ENCODE results near the gene SIPA1L3. TPM values are rescaled to one million over a fixed set of nuclear protein-coding genes. Genes with fewer than 3 reads are reported as not detected.
A peak's percentile ranks its signal among the peaks of the same experiment; 100 is the strongest.

SIPA1L3 gene
- total RNA-seq, 4 donors from 2014 or later, result 11.1 to 25.3 (median 14.5) TPM

GRCh38 chr19:38231918-38232317, 324.9 kb downstream of the SIPA1L3 start:
- no peak for TF ChIP-seq CTCF (IDR thresholded peaks at IDR 0.05)
- no peak for TF ChIP-seq POLR2A (IDR thresholded peaks at IDR 0.05)
- peaks cover 15 to 32% (median 21%) of the 10 kb centered on the region in 3 donors for H3K4me1 ChIP-seq
- no peak overlapping the region for H3K27ac ChIP-seq
- peaks cover 15 to 73% (median 21%) of the 10 kb centered on the region in 4 donors for H3K27me3 ChIP-seq
- H3K36me3 ChIP-seq, result no peaks in the 10 kb centered on the region
- H3K9me3 ChIP-seq, result no peaks in the 10 kb centered on the region
- H3K4me3 ChIP-seq, result no peak overlapping the region
- intact Hi-C loops (cut with DNase I), result no loop called here
- DNase-seq, result no peak
- 85 to 88% methylated on average over 5 of the region's 7 CpGs for WGBS, 2 donors

GRCh38 chr19:38233740-38234251, 326.8 kb downstream of the SIPA1L3 start:
- no peak for DNase-seq
- intact Hi-C loops (cut with DNase I), result no loop called here

GRCh38 chr19:38234615-38235014, 327.6 kb downstream of the SIPA1L3 start:
- 89 to 94% methylated on average over 4 of the region's 4 CpGs for WGBS, 2 donors
- no peak for DNase-seq
- H3K36me3 ChIP-seq, result no peaks in the 10 kb centered on the region
- H3K27ac ChIP-seq, result no peak overlapping the region
- no peaks in the 10 kb centered on the region for H3K9me3 ChIP-seq
- no peak for TF ChIP-seq CTCF (IDR thresholded peaks at IDR 0.05)
- TF ChIP-seq POLR2A (IDR thresholded peaks at IDR 0.05), result no peak
- H3K27me3 ChIP-seq, result peaks cover 0 to 49% (median 0%) of the 10 kb centered on the region in 4 donors
- H3K4me1 ChIP-seq, result peaks cover 0 to 7% (median 2%) of the 10 kb centered on the region in 3 donors
- intact Hi-C loops (cut with DNase I), result no loop called here
- H3K4me3 ChIP-seq, result no peak overlapping the region

More at GRCh38 chr19:38233740-38234251, 326.8 kb downstream of the SIPA1L3 start:
- WGBS, 2 donors, result 13 to 60% methylated on average over 2 of the region's 7 CpGs
- Histone ChIP-seq H3K36me3 (no peaks in the 10 kb centered on the region), H3K27me3 (peaks cover 4 to 57% (median 5%) of the 10 kb centered on the region in 4 donors), H3K4me1 (peaks cover 5 to 15% (median 10%) of the 10 kb centered on the region in 3 donors), H3K27ac (no peak overlapping the region), H3K4me3 (no peak overlapping the region), H3K9me3 (no peaks in the 10 kb centered on the region)
- TF ChIP-seq CTCF (IDR thresholded peaks at IDR 0.05) (peak; percentile 52 to 86 (median 79)), POLR2A (IDR thresholded peaks at IDR 0.05) (no peak)

GRCh38 chr19:38239816-38240215, 332.8 kb downstream of the SIPA1L3 start:
- WGBS, 2 donors, result 57 to 66% methylated on average over 8 of the region's 8 CpGs
- Histone ChIP-seq H3K27me3 (peaks cover 0 to 3% (median 0%) of the 10 kb centered on the region in 4 donors), H3K9me3 (no peaks in the 10 kb centered on the region), H3K4me3 (no peak overlapping the region), H3K4me1 (peaks cover 0 to 14% (median 0%) of the 10 kb centered on the region in 3 donors), H3K36me3 (no peaks in the 10 kb centered on the region), H3K27ac (no peak overlapping the region)
- DNase-seq, result no peak
- intact Hi-C loops (cut with DNase I), result no loop called here
- TF ChIP-seq CTCF (IDR thresholded peaks at IDR 0.05), result no peak
- no peak for TF ChIP-seq POLR2A (IDR thresholded peaks at IDR 0.05)

- no peak for DNase-seq
- 52 to 59% methylated on average over 10 to 15 of the region's 15 CpGs for WGBS, 2 donors
- no peaks in the 10 kb centered on the region for H3K36me3 ChIP-seq
- TF ChIP-seq CTCF (IDR thresholded peaks at IDR 0.05) (no peak), POLR2A (IDR thresholded peaks at IDR 0.05) (no peak)
- peak overlapping the region in 1 of 4 donors; percentile 48 for H3K27ac ChIP-seq
- peak overlapping the region in 3 of 4 donors; percentile 11 to 39 (median 25) for H3K4me3 ChIP-seq
- H3K9me3 ChIP-seq, result no peaks in the 10 kb centered on the region
- H3K4me1 ChIP-seq, result peaks cover 0 to 44% (median 0%) of the 10 kb centered on the region in 3 donors
- H3K27me3 ChIP-seq, result no peaks in the 10 kb centered on the region
- intact Hi-C loops (cut with DNase I), result no loop called here
These were observed 336.3 kb downstream of the SIPA1L3 start for GRCh38 chr19:38243279-38243673.
